Gastroesophageal sphincter (tissue), 3 donors: ENCODE data around the gene VAV1.

Source experiments
- CTCF ChIP-seq, 4 experiments: fragments of 200-600 bp in 2 of 4; fragments of 450-650 bp in 2 of 4; sonication (generic) in 1 of 4; IDR thresholded peaks; one replicate each; pipeline ENCODE4 v1.5.1; 2017 to 2019; ENCODE audit warnings: antibody characterized with exemption in 4 of 4, mild to moderate bottlenecking in 2 of 4, moderate library complexity in 2 of 4
- EP300 ChIP-seq: sonication (generic); formaldehyde crosslinking; IDR thresholded peaks from one replicate; pipeline ENCODE4 v1.6.1; 2017; ENCODE audit warnings: antibody characterized with exemption, mild to moderate bottlenecking
- POLR2A ChIP-seq, 2 donors: fragments of 450-650 bp; IDR thresholded peaks; one replicate each; pipeline ENCODE4 v1.6.1; 2017; ENCODE audit warnings: antibody characterized with exemption in 2 of 2, mild to moderate bottlenecking in 2 of 2, moderate library complexity in 1 of 2

- TF ChIP-seq CTCF (IDR thresholded peaks at IDR 0.05), result no peak
- no peak for TF ChIP-seq POLR2A (IDR thresholded peaks at IDR 0.05)
- TF ChIP-seq EP300, result no peak
Observed at GRCh38 chr19:6825076-6825774, 52.7 kb downstream of the VAV1 start.
